Liver (tissue), 9 donors: ENCODE measurements around the gene NECTIN4. TPM values are rescaled to one million over a fixed set of nuclear protein-coding genes. Genes with fewer than 3 reads are reported as not detected.
"Not testable (repeated sequence)": the region's sequence is repeated elsewhere in the genome, so short reads cannot be mapped to it uniquely, and the experiment has no call there.

Experiments used
- DNase-seq: peaks from one replicate; pipeline ENCODE4 v3.0.0-alpha.2; 2017; ENCODE audit warnings: low spot score
- H3K27ac ChIP-seq, 2 donors: one replicate each; pipeline ENCODE4 v1.7.0; 2013; ENCODE audit warnings: inconsistent platforms in 2 of 2, low read length in 2 of 2, control low read depth in 1 of 2, low read depth in 1 of 2, mild to moderate bottlenecking in 1 of 2
- H3K27me3 ChIP-seq, 4 donors: one replicate each; pipeline versions ENCODE4 v1.6.1 to v1.7.0; 2013; ENCODE audit warnings: low read length in 3 of 4, inconsistent platforms in 1 of 4, mild to moderate bottlenecking in 1 of 4, moderate library complexity in 1 of 4; ENCODE audit not compliant: control insufficient read depth in 4 of 4, insufficient read depth in 4 of 4
- H3K36me3 ChIP-seq, 4 donors: one replicate each; pipeline versions ENCODE4 v1.6.1 to v1.7.0; 2013; ENCODE audit warnings: low read length in 3 of 4, mild to moderate bottlenecking in 3 of 4, low read depth in 1 of 4, moderate library complexity in 1 of 4; ENCODE audit not compliant: control insufficient read depth in 4 of 4, insufficient read depth in 3 of 4
- H3K4me1 ChIP-seq, 4 donors: one replicate each; pipeline versions ENCODE4 v1.6.1 to v1.7.0; 2013; ENCODE audit warnings: low read length in 3 of 4, mild to moderate bottlenecking in 3 of 4, moderate library complexity in 1 of 4; ENCODE audit not compliant: control insufficient read depth in 4 of 4, insufficient read depth in 4 of 4
- H3K4me3 ChIP-seq, 3 donors: one replicate each; pipeline versions ENCODE4 v1.6.1 to v1.7.0; 2013; ENCODE audit warnings: low read length in 3 of 3, control low read depth in 1 of 3, low read depth in 1 of 3, mild to moderate bottlenecking in 1 of 3
- H3K9ac ChIP-seq, 2 donors: one replicate each; pipeline ENCODE4 v1.7.0; 2013; ENCODE audit warnings: low read length in 2 of 2, mild to moderate bottlenecking in 2 of 2, moderate library complexity in 2 of 2, control low read depth in 1 of 2, low read depth in 1 of 2
- H3K9me3 ChIP-seq, 4 donors: one replicate each; pipeline versions ENCODE4 v1.6.1 to v1.7.0; 2013; ENCODE audit warnings: low read length in 3 of 4; ENCODE audit not compliant: control insufficient read depth in 4 of 4
- ATF3 ChIP-seq: IDR thresholded peaks from 2 replicates; pipeline ENCODE4 v1.6.1; 2016; ENCODE audit warnings: antibody characterized with exemption
- CTCF ChIP-seq: fragments of 150-350 bp; IDR thresholded peaks from 2 replicates; pipeline ENCODE4 v1.5.1; 2017; ENCODE audit warnings: improper control_type of control experiment, low read depth, low read length; ENCODE audit not compliant: missing input control
- GABPA ChIP-seq, 2 donors: IDR thresholded peaks in 1 of 2; conservative IDR thresholded peaks in 1 of 2; 2 replicates each; pipeline ENCODE4 v1.6.1; 2016; ENCODE audit warnings: antibody characterized with exemption in 2 of 2, mild to moderate bottlenecking in 1 of 2, moderate library complexity in 1 of 2
- HNF4G ChIP-seq: IDR thresholded peaks from 2 replicates; pipeline ENCODE4 v1.6.1; 2016; ENCODE audit warnings: antibody characterized with exemption
- MAX ChIP-seq: IDR thresholded peaks from 2 replicates; pipeline ENCODE4 v1.6.1; 2016; ENCODE audit warnings: antibody characterized with exemption
- SP1 ChIP-seq: IDR thresholded peaks from 2 replicates; pipeline ENCODE4 v1.6.1; 2018; ENCODE audit warnings: antibody characterized with exemption, mild to moderate bottlenecking
- WGBS: extraction: QIAGEN DNeasy Blood & Tissue Kit; methylation state at CpG from one replicate; pipeline ENCODE4 v1.1.7; 2013; 5-methylcytosine and 5-hydroxymethylcytosine counted together
- polyA plus RNA-seq, 2 donors: library from polyadenylated mRNA; stranded (reverse) in 1 of 2; unstranded in 1 of 2; fragments of 200-250 nt in 1 of 2; fragments of >200 nt in 1 of 2; fragmentation: Nextera tagmentation in 1 of 2; extraction: Ambion mirVana in 1 of 2; gene quantifications; one replicate each; pipeline versions ENCODE4 v1.2.1 to v1.2.3, GENCODE V29; 2013 to 2015
- total RNA-seq, 2 donors: library from RNA; depleted of rRNA; stranded (reverse); fragments of >200 nt; gene quantifications; one replicate each; pipeline ENCODE4 v1.2.3, GENCODE V29; 2014
- donor health status: healthy.
- donor health status: healthy.
- donor health status: healthy.
- donor health status: healthy.
- donor health status: healthy.

The NECTIN4 gene
- total and polyA plus RNA-seq, 4 donors, result 0.01 TPM; not detected in 3

- Histone ChIP-seq H3K4me1 (no peaks in the 10 kb centered on the region), H3K9ac (peak overlapping the region in 1 of 2 donors; percentile 66), H3K27me3 (no peaks in the 10 kb centered on the region), H3K4me3 (peak overlapping the region in 2 of 3 donors; percentile 30 to 48), H3K9me3 (no peaks in the 10 kb centered on the region), H3K36me3 (no peaks in the 10 kb centered on the region), H3K27ac (peak overlapping the region; percentile 85 to 87)
- 64% methylated on average over 10 of the region's 10 CpGs for WGBS
- no peak for TF ChIP-seq ATF3
- DNase-seq, result no peak
Observed at GRCh38 chr1:161068306-161069234, 20.8 kb downstream of the NECTIN4 start.

GRCh38 chr1:161066694-161067093, 22.7 kb downstream of the NECTIN4 start:
- TF ChIP-seq MAX, result no peak
- TF ChIP-seq HNF4G, result no peak
- TF ChIP-seq CTCF, result no peak
- no peak for TF ChIP-seq GABPA (IDR thresholded peaks at IDR 0.05 in 1 of 2, conservative IDR thresholded peaks at IDR 0.05 in 1 of 2)
- TF ChIP-seq SP1, result no peak
- Histone ChIP-seq H3K9me3 (no peaks in the 10 kb centered on the region), H3K4me1 (no peaks in the 10 kb centered on the region), H3K4me3 (no peak overlapping the region), H3K36me3 (no peaks in the 10 kb centered on the region), H3K9ac (no peak overlapping the region), H3K27ac (no peak overlapping the region), H3K27me3 (no peaks in the 10 kb centered on the region)
- no peak for DNase-seq
- WGBS, result 76% methylated on average over 3 of the region's 3 CpGs

- H3K27me3 ChIP-seq, H3K4me3 ChIP-seq, H3K4me1 ChIP-seq, DNase-seq, H3K9me3 ChIP-seq, H3K9ac ChIP-seq, H3K27ac ChIP-seq, H3K36me3 ChIP-seq: not testable (repeated sequence)
- WGBS, result 90% methylated on average over 7 of the region's 7 CpGs
Observed at GRCh38 chr1:161065681-161066080, 23.7 kb downstream of the NECTIN4 start.

- not testable (repeated sequence) for DNase-seq
Observed at GRCh38 chr1:161063936-161064335, 25.4 kb downstream of the NECTIN4 start.

More at GRCh38 chr1:161063936-161064335, 25.4 kb downstream of the NECTIN4 start:
- H3K9me3 ChIP-seq, H3K9ac ChIP-seq, H3K27ac ChIP-seq, H3K4me3 ChIP-seq, H3K4me1 ChIP-seq, H3K36me3 ChIP-seq, H3K27me3 ChIP-seq: not testable (repeated sequence)
- WGBS, result 53% methylated on average over 6 of the region's 6 CpGs
